HG03442 (cell line): Measurements from ENCODE around the gene PADI3.

Experiments
- ATAC-seq: cut with Tn5 transposase; IDR thresholded peaks from one replicate; pipeline ENCODE4 v1.9.1; 2021; ENCODE audit warnings: mild to moderate bottlenecking, moderate library complexity; ENCODE audit not compliant: unreplicated experiment

Gene PADI3

GRCh38 chr1:17248781-17249180 lies at the start of gene PADI3:
PADI3 (plus strand) TSS chr1:17249098; CDS start chr1:17249138, 40 bp downstream.
- ATAC-seq: no peak

GRCh38 chr1:17199267-17200044 lies 49.4 kb upstream of the PADI3 start:
- ATAC-seq: no peak

- no peak for ATAC-seq
Measured at GRCh38 chr1:17200246-17200645, 48.7 kb upstream of the PADI3 start.

GRCh38 chr1:17200756-17201155 lies 48.1 kb upstream of the PADI3 start:
- ATAC-seq: no peak

- ATAC-seq: no peak
Measured at GRCh38 chr1:17201201-17202021, 47.5 kb upstream of the PADI3 start.

- no peak for ATAC-seq
Measured at GRCh38 chr1:17204546-17205440, 44.1 kb upstream of the PADI3 start, which contains the start of gene PADI1. PADI1 (plus strand) TSS chr1:17205128; CDS start chr1:17205218, 90 bp downstream.

- ATAC-seq: no peak
Measured at GRCh38 chr1:17205652-17206051, 43.2 kb upstream of the PADI3 start.

GRCh38 chr1:17206196-17206595 lies 42.7 kb upstream of the PADI3 start:
- no peak for ATAC-seq

- no peak for ATAC-seq
Measured at GRCh38 chr1:17207046-17207445, 41.9 kb upstream of the PADI3 start.

GRCh38 chr1:17207540-17207939 lies 41.4 kb upstream of the PADI3 start:
- ATAC-seq: peak; percentile 16

- peak; percentile 68 for ATAC-seq
Measured at GRCh38 chr1:17207966-17208418, 40.9 kb upstream of the PADI3 start.

GRCh38 chr1:17208546-17208945 lies 40.4 kb upstream of the PADI3 start:
- ATAC-seq: no peak

- no peak for ATAC-seq
Measured at GRCh38 chr1:17209430-17209829, 39.5 kb upstream of the PADI3 start.

- ATAC-seq: no peak
Measured at GRCh38 chr1:17210176-17210575, 38.7 kb upstream of the PADI3 start.

- no peak for ATAC-seq
Measured at GRCh38 chr1:17211377-17211776, 37.5 kb upstream of the PADI3 start.

GRCh38 chr1:17212009-17212408 lies 36.9 kb upstream of the PADI3 start:
- ATAC-seq: no peak

GRCh38 chr1:17212487-17213121 lies 36.3 kb upstream of the PADI3 start:
- ATAC-seq: no peak

GRCh38 chr1:17213148-17213781 lies 35.6 kb upstream of the PADI3 start:
- ATAC-seq: no peak

GRCh38 chr1:17213782-17214148 lies 35.1 kb upstream of the PADI3 start:
- ATAC-seq: no peak
